ENCODE results near the gene RTL9. TPM values are rescaled to one million over a fixed set of nuclear protein-coding genes. Genes with fewer than 3 reads are reported as not detected.

RTL9 gene
- total RNA-seq, 4 donors from 2014 or later = not detected

DNA sequence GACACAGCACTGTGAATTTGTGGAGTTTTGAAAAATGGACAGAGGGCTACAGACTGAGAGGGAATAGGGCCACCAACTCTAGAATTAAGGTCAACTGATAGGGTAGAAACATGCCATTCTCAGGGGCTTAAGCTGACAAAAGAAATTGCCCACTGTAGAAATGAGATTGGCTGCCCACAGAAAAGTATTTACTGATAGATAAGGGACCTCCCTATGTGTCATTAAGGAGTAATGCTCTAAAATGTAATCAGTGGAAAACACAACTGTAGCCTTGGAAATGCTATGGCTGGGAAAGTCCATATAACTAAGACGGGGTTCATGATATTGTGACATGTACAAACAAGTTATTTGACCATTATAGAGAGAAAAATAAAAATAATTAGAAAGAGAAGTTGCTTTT lies 4.6 kb downstream of the RTL9 start:
- no peaks in the 10 kb centered on the region for H3K4me1 ChIP-seq
- TF ChIP-seq, protein P1, sequence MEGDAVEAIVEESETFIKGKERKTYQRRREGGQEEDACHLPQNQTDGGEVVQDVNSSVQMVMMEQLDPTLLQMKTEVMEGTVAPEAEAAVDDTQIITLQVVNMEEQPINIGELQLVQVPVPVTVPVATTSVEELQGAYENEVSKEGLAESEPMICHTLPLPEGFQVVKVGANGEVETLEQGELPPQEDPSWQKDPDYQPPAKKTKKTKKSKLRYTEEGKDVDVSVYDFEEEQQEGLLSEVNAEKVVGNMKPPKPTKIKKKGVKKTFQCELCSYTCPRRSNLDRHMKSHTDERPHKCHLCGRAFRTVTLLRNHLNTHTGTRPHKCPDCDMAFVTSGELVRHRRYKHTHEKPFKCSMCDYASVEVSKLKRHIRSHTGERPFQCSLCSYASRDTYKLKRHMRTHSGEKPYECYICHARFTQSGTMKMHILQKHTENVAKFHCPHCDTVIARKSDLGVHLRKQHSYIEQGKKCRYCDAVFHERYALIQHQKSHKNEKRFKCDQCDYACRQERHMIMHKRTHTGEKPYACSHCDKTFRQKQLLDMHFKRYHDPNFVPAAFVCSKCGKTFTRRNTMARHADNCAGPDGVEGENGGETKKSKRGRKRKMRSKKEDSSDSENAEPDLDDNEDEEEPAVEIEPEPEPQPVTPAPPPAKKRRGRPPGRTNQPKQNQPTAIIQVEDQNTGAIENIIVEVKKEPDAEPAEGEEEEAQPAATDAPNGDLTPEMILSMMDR (IDR thresholded peaks at IDR 0.05) = no peak
- TF ChIP-seq POLR2A (IDR thresholded peaks at IDR 0.05) = no peak
- no peaks in the 10 kb centered on the region for H3K36me3 ChIP-seq
- DNase-seq = no peak
- H3K9me3 ChIP-seq = no peaks in the 10 kb centered on the region
- H3K27ac ChIP-seq = no peak overlapping the region
- no peak overlapping the region for H3K4me3 ChIP-seq
- no peaks in the 10 kb centered on the region for H3K27me3 ChIP-seq

DNA sequence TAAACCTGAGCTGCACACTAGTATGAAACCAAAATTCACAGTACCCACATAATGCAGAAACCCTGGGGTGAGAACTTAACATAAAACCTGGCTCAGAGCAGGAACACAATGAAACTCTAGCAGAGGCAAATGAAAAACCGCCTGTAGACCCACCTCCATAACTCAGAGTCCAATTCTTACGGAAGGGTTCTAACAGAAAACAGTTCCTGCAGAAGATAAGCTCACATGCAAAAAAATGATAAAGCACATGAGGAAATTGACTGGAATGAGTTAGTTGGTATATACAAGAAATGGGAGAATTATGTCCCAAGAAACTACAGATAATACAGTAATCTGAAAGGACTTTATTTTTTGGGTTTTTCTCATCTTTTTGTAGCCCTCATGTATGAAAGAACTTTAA lies 14.7 kb downstream of the RTL9 start:
- no peak overlapping the region for H3K27ac ChIP-seq
- H3K36me3 ChIP-seq = no peaks in the 10 kb centered on the region
- no peak for DNase-seq
- TF ChIP-seq, protein P1 (IDR thresholded peaks at IDR 0.05) = no peak
- TF ChIP-seq POLR2A (IDR thresholded peaks at IDR 0.05) = no peak
- H3K4me1 ChIP-seq = no peaks in the 10 kb centered on the region
- no peak overlapping the region for H3K4me3 ChIP-seq
- no peaks in the 10 kb centered on the region for H3K27me3 ChIP-seq
- no peaks in the 10 kb centered on the region for H3K9me3 ChIP-seq

DNA sequence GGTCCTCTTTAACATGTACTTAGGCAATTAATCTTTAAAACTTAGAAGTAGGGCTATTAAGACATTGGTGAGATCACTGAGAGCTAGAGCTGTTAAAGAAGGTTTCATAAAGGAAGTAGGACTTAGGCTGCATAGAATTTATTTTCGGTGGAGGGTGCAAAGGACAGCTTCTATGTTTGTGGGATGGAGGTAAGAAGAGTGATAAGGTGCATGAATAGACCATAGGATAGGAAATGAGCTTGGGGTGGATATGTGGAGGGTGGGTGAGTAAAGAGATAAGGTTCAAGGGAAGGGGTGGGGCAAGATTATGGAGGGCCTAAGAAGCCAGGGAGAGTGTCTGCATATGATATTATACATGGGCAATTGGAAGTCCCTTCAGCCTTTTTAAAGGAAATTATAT lies 15.9 kb downstream of the RTL9 start:
- no peak overlapping the region for H3K27ac ChIP-seq
- no peak overlapping the region for H3K4me3 ChIP-seq
- H3K27me3 ChIP-seq = no peaks in the 10 kb centered on the region
- no peaks in the 10 kb centered on the region for H3K9me3 ChIP-seq
- DNase-seq = no peak
- no peaks in the 10 kb centered on the region for H3K36me3 ChIP-seq
- H3K4me1 ChIP-seq = no peaks in the 10 kb centered on the region
- TF ChIP-seq, protein P1 (IDR thresholded peaks at IDR 0.05) = no peak
- no peak for TF ChIP-seq POLR2A (IDR thresholded peaks at IDR 0.05)

DNA sequence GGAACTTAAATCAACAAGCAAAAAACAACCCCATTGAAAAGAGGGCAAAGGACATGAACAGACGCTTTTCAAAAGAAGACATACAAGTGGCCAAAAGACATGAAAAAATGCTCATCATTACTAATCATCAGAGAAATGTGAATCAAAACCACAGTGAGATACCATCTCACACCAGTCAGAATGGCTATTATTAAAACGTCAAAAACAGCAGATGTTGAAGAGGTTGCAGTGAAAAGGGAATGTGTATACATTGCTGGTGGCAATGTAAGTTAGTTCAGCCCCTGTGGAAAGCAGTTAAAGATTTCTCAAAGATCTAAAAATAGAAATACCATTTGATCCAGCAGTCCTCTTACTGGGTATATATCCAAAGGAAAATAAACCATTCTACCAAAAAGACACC lies 22.6 kb downstream of the RTL9 start:
- no peaks in the 10 kb centered on the region for H3K36me3 ChIP-seq
- H3K27ac ChIP-seq = no peak overlapping the region
- no peaks in the 10 kb centered on the region for H3K9me3 ChIP-seq
- TF ChIP-seq POLR2A (IDR thresholded peaks at IDR 0.05) = no peak
- TF ChIP-seq, protein P1 (IDR thresholded peaks at IDR 0.05) = no peak
- DNase-seq = no peak
- H3K4me3 ChIP-seq = no peak overlapping the region
- H3K4me1 ChIP-seq = no peaks in the 10 kb centered on the region
- no peaks in the 10 kb centered on the region for H3K27me3 ChIP-seq

DNA sequence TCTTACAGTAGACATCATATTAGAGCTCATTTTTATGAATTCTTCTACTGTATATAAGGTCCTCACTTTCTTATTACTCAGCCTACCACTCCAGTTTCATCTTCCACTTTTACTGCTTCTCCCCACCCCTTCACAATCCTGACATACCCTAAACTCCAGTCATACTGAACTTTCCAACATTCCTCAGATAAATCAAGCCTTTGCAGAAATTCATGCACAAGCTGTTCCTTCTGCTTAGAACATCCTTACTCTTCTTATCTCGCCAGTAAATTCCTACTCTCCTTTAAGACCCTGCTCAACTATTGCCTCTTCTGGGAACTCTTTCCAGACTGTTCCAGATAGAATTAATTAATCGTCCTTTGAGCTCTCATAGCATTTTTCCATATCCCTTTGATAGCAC lies 24.8 kb downstream of the RTL9 start:
- H3K4me3 ChIP-seq = no peak overlapping the region
- no peaks in the 10 kb centered on the region for H3K9me3 ChIP-seq

More for the DNA sequence above, 24.8 kb downstream of the RTL9 start:
- H3K36me3 ChIP-seq = no peaks in the 10 kb centered on the region
- TF ChIP-seq, protein P1 (IDR thresholded peaks at IDR 0.05) = no peak
- no peak for TF ChIP-seq POLR2A (IDR thresholded peaks at IDR 0.05)
- no peaks in the 10 kb centered on the region for H3K4me1 ChIP-seq
- no peaks in the 10 kb centered on the region for H3K27me3 ChIP-seq
- H3K27ac ChIP-seq = no peak overlapping the region
- DNase-seq = no peak

Measured in Peyer's patch (tissue), 4 donors.